Psoas muscle (tissue), 8 donors: ENCODE measurements around the gene CFAP141. TPM values are rescaled to one million over a fixed set of nuclear protein-coding genes. Genes with fewer than 3 reads are reported as not detected.

ENCODE experiments used
- ATAC-seq, 4 donors: fragments of 200-7000 bp; cut with Tn5 transposase; one replicate each; pipeline ENCODE4 v1.9.1; 2020; ENCODE audit warnings: moderate library complexity in 3 of 4, mild to moderate bottlenecking in 2 of 4
- DNase-seq, 2 donors: peaks; one replicate each; pipeline ENCODE4 v3.0.0-alpha.2; 2020
- H3K27ac ChIP-seq: fragments of 200-600 bp; one replicate; pipeline ENCODE4 v1.8.0; 2022
- H3K27me3 ChIP-seq, 3 donors: fragments of 200-600 bp in 1 of 3; one replicate each; pipeline versions ENCODE4 v1.6.1 to v1.8.0; 2013 to 2022; ENCODE audit warnings: low read length in 2 of 3, mild to moderate bottlenecking in 2 of 3, moderate library complexity in 1 of 3; ENCODE audit not compliant: insufficient read depth in 3 of 3
- H3K36me3 ChIP-seq, 2 donors: fragments of 200-600 bp in 1 of 2; one replicate each; pipeline versions ENCODE4 v1.6.1 to v1.8.0; 2013 to 2022; ENCODE audit warnings: low read depth in 1 of 2, mild to moderate bottlenecking in 1 of 2, moderate library complexity in 1 of 2; ENCODE audit not compliant: insufficient read depth in 1 of 2
- H3K4me1 ChIP-seq: fragments of 200-600 bp; one replicate; pipeline ENCODE4 v1.8.0; 2022
- H3K4me3 ChIP-seq: fragments of 200-600 bp; one replicate; pipeline ENCODE4 v1.8.0; 2022; ENCODE audit warnings: mild to moderate bottlenecking
- H3K9me3 ChIP-seq: fragments of 200-600 bp; one replicate; pipeline ENCODE4 v1.8.0; 2022
- CTCF ChIP-seq: fragments of 200-600 bp; IDR thresholded peaks from one replicate; pipeline ENCODE4 v1.8.0; 2022; ENCODE audit warnings: antibody characterized with exemption
- WGBS, 3 donors: extraction: QIAGEN DNeasy Blood & Tissue Kit; methylation state at CpG; one replicate each; pipeline versions ENCODE4 v1.1.6 to v1.1.7; 2013; 5-methylcytosine and 5-hydroxymethylcytosine counted together
- intact Hi-C, 2 donors: fragments of 100-400 bp; cut with DNase I; formaldehyde crosslinking; loops; one replicate each; pipeline versions ENCODE4 v1.11.0 to v1.14.2; 2022
- polyA plus RNA-seq, 3 donors: library from polyadenylated mRNA; stranded (reverse); fragments of 200-250 nt; gene quantifications; one replicate each; pipeline ENCODE4 v1.2.3, GENCODE V29; 2013
- total RNA-seq, 4 donors: library from RNA; stranded (reverse); fragmentation: NEBNext Ultra II Directional in 2 of 4; extraction: Animal tissue kit (Norgen Biotek cat#: 25700) in 2 of 4; gene quantifications; one replicate each; pipeline versions ENCODE4 v1.2.1 to v1.2.4, GENCODE V29; 2021 to 2023
- donor health status: healthy with polysubstance abuse.
- donor health status: DM: no; HTN: no; CAD: no; lungs with moderate emphysema.
- donor health status: Bipolar disorder and iron deficiency.
- donor health status: healthy.
- donor health status: DM: yes; HTN: yes; CAD: no.
- donor health status: DM: no; HTN: no; CAD: no.
- donor health status: DM: no; HTN: no; CAD: no.
- donor health status: DM: yes; HTN: yes; CAD: no.

CFAP141 gene
- total and polyA plus RNA-seq, 7 donors, result not detected

- H3K4me3 ChIP-seq, result peak overlapping the region; percentile 96
- no peak for DNase-seq
- no peak for TF ChIP-seq CTCF
- ATAC-seq, result no peak
- no peaks in the 10 kb centered on the region for H3K9me3 ChIP-seq
- peak overlapping the region; percentile 99 for H3K27ac ChIP-seq
- peaks cover 42% of the 10 kb centered on the region for H3K4me1 ChIP-seq
- H3K36me3 ChIP-seq, result peaks cover 6 to 42% of the 10 kb centered on the region in 2 donors
- intact Hi-C loops, result no loop called here
- no peaks in the 10 kb centered on the region for H3K27me3 ChIP-seq
- WGBS, 3 donors, result 48 to 60% (median 50%) methylated on average over 3 of the region's 3 CpGs
These were observed 12.4 kb upstream of the CFAP141 start for GRCh38 chr1:154218545-154218944.

DNA sequence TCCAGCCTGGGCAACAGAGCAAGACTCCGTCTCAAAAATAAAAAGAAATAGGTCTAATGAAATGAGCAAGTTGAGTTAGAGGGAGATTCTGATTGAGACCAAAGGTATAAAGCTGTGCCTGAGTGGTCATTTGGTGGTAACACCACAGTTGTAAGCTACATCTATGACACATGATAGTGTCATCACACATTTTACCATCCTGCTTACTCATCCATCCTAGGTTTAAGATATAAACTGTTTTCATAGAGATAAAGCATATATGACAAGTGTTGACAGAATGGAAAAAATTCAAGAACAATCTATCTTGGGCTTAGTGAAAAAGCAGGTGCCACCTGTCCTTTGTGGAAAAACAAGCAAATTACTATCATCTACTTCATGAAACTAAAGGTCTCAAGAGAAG, 7.1 kb upstream of the CFAP141 start:
- Histone ChIP-seq H3K9me3 (no peaks in the 10 kb centered on the region), H3K36me3 (peaks cover 18 to 83% of the 10 kb centered on the region in 2 donors), H3K27ac (no peak overlapping the region), H3K4me3 (no peak overlapping the region), H3K4me1 (peaks cover 18% of the 10 kb centered on the region), H3K27me3 (no peaks in the 10 kb centered on the region)
- no peak for DNase-seq
- TF ChIP-seq CTCF, result no peak
- 92 to 96% (median 95%) methylated on average over 1 of the region's 1 CpG for WGBS, 3 donors
- no peak for ATAC-seq
- intact Hi-C loops, result no loop called here

GRCh38 chr1:154212083-154212482, 6.0 kb upstream of the CFAP141 start:
- Histone ChIP-seq H3K4me1 (peaks cover 7% of the 10 kb centered on the region), H3K27ac (no peak overlapping the region), H3K36me3 (peaks cover 15 to 83% of the 10 kb centered on the region in 2 donors), H3K9me3 (no peaks in the 10 kb centered on the region), H3K27me3 (no peaks in the 10 kb centered on the region), H3K4me3 (no peak overlapping the region)
- no peak for DNase-seq
- TF ChIP-seq CTCF, result no peak
- ATAC-seq, result no peak
- WGBS, 3 donors, result 82 to 92% (median 85%) methylated on average over 10 of the region's 10 CpGs
- intact Hi-C loops, result no loop called here

- no peaks in the 10 kb centered on the region for H3K27me3 ChIP-seq
- ATAC-seq, result peak; percentile 51 to 69 (median 55)
- WGBS, 3 donors, result 26 to 53% (median 37%) methylated on average over 5 of the region's 5 CpGs
- intact Hi-C loops, result loop anchor here in 1 of 2 donors (10.0 kb wide), 1 partner anchor 56 kb away; no protein-coding TSS in a partner anchor
- no peak for DNase-seq
- peaks cover 7% of the 10 kb centered on the region for H3K4me1 ChIP-seq
- peaks cover 20 to 89% of the 10 kb centered on the region in 2 donors for H3K36me3 ChIP-seq
- H3K9me3 ChIP-seq, result no peaks in the 10 kb centered on the region
- TF ChIP-seq CTCF, result no peak
- H3K27ac ChIP-seq, result peak overlapping the region; percentile 50
- H3K4me3 ChIP-seq, result no peak overlapping the region
These were observed 2.7 kb upstream of the CFAP141 start for GRCh38 chr1:154208677-154209388.
